HG02852 (cell line): ENCODE results near the gene FAIM.
"Not testable (repeated sequence)": the region's sequence is repeated elsewhere in the genome, so short reads cannot be mapped to it uniquely, and the experiment has no call there.

Experiments
- ATAC-seq: cut with Tn5 transposase; IDR thresholded peaks from one replicate; pipeline ENCODE4 v1.9.1; 2021; ENCODE audit warnings: mild to moderate bottlenecking, moderate library complexity; ENCODE audit not compliant: unreplicated experiment

FAIM gene

GRCh38 chr3:138675393-138675792 is 66.8 kb downstream of the FAIM start:
- ATAC-seq: no peak

GRCh38 chr3:138678086-138678485 is 69.5 kb downstream of the FAIM start:
- no peak for ATAC-seq

- ATAC-seq: no peak
Measured at GRCh38 chr3:138678874-138679392, 70.4 kb downstream of the FAIM start.

- ATAC-seq: not testable (repeated sequence)
Measured at GRCh38 chr3:138680974-138681373, 72.4 kb downstream of the FAIM start.

- ATAC-seq: no peak
Measured at GRCh38 chr3:138681463-138682220, 73.1 kb downstream of the FAIM start.

GRCh38 chr3:138682648-138683047 is 74.1 kb downstream of the FAIM start:
- no peak for ATAC-seq
